H9 (cell line): ENCODE results near the gene USP40. TPM values are rescaled to one million over a fixed set of nuclear protein-coding genes. Genes with fewer than 3 reads are reported as not detected.

Experiments used
- DNase-seq: peaks from one replicate; pipeline ENCODE4 v3.0.0-alpha.2; 2017
- H2AFZ ChIP-seq: one replicate; pipeline ENCODE4 v1.6.1; 2013; ENCODE audit warnings: mild to moderate bottlenecking, low read length, control low read depth, moderate library complexity
- H2AK5ac ChIP-seq: 2 replicates; pipeline ENCODE4 v1.6.1; 2013; ENCODE audit warnings: low read length, control low read depth, mixed read lengths; ENCODE audit not compliant: insufficient read length
- H2BK120ac ChIP-seq: one replicate; pipeline ENCODE4 v1.6.1; 2013; ENCODE audit warnings: low read depth, mild to moderate bottlenecking, low read length, control low read depth, inconsistent platforms; ENCODE audit not compliant: poor library complexity, severe bottlenecking
- H2BK12ac ChIP-seq: 2 replicates; pipeline ENCODE4 v1.6.1; 2013; ENCODE audit warnings: low read length, control low read depth, mixed read lengths, low read depth; ENCODE audit not compliant: insufficient read length
- H2BK15ac ChIP-seq: 2 replicates; pipeline ENCODE4 v1.6.1; 2013; ENCODE audit warnings: low read depth, low read length, control low read depth
- H2BK20ac ChIP-seq: one replicate; pipeline ENCODE4 v1.6.1; 2013; ENCODE audit warnings: low read depth, mild to moderate bottlenecking, low read length, control low read depth, inconsistent platforms; ENCODE audit not compliant: poor library complexity, severe bottlenecking
- H2BK5ac ChIP-seq: 2 replicates; pipeline ENCODE4 v1.6.1; 2013; ENCODE audit warnings: low read length, control low read depth, mixed read lengths; ENCODE audit not compliant: insufficient read length
- H3K14ac ChIP-seq: 2 replicates; pipeline ENCODE4 v1.6.1; 2013; ENCODE audit warnings: low read length, control low read depth; ENCODE audit not compliant: insufficient read depth
- H3K18ac ChIP-seq: 2 replicates; pipeline ENCODE4 v1.6.1; 2013; ENCODE audit warnings: low read depth, mild to moderate bottlenecking, mixed read lengths, low read length, control low read depth; ENCODE audit not compliant: insufficient read length
- H3K23ac ChIP-seq: 2 replicates; pipeline ENCODE4 v1.6.1; 2013; ENCODE audit warnings: low read length, control low read depth, mixed read lengths, low read depth; ENCODE audit not compliant: insufficient read length
- H3K23me2 ChIP-seq: 2 replicates; pipeline ENCODE4 v1.6.1; 2013; ENCODE audit warnings: low read depth, mild to moderate bottlenecking, mixed read lengths, low read length, control low read depth; ENCODE audit not compliant: insufficient read length, poor library complexity, severe bottlenecking
- H3K27ac ChIP-seq: 2 replicates; pipeline ENCODE4 v1.5.1; 2013; ENCODE audit warnings: low read length, control low read depth, mixed read lengths, low read depth; ENCODE audit not compliant: insufficient read length
- H3K27me3 ChIP-seq: 2 replicates; pipeline ENCODE4 v1.6.1; 2013; ENCODE audit warnings: low read length, control low read depth, inconsistent platforms; ENCODE audit not compliant: insufficient read depth
- H3K4ac ChIP-seq: 2 replicates; pipeline ENCODE4 v1.6.1; 2013; ENCODE audit warnings: low read depth, mild to moderate bottlenecking, control low read depth, inconsistent platforms, low read length, moderate library complexity
- H3K4me1 ChIP-seq: 2 replicates; pipeline ENCODE4 v1.6.1; 2013; ENCODE audit warnings: low read length, control low read depth, inconsistent platforms; ENCODE audit not compliant: insufficient read depth
- H3K4me2 ChIP-seq: 2 replicates; pipeline ENCODE4 v1.6.1; 2013; ENCODE audit warnings: low read length, control low read depth, mixed read lengths; ENCODE audit not compliant: insufficient read length, insufficient read depth
- H3K56ac ChIP-seq: 2 replicates; pipeline ENCODE4 v1.6.1; 2013; ENCODE audit warnings: low read depth, mild to moderate bottlenecking, mixed read lengths, low read length, control low read depth; ENCODE audit not compliant: insufficient read length
- H3K79me1 ChIP-seq: 2 replicates; pipeline ENCODE4 v1.6.1; 2013; ENCODE audit warnings: low read depth, mild to moderate bottlenecking, moderate library complexity, low read length, control low read depth, inconsistent platforms; ENCODE audit not compliant: insufficient read depth, poor library complexity, severe bottlenecking
- H3K79me2 ChIP-seq: 2 replicates; pipeline ENCODE4 v1.6.1; 2013; ENCODE audit warnings: low read length, control low read depth, inconsistent platforms; ENCODE audit not compliant: insufficient read depth
- H3K9ac ChIP-seq: 2 replicates; pipeline ENCODE4 v1.6.1; 2013; ENCODE audit warnings: low read length, control low read depth, mixed read lengths; ENCODE audit not compliant: insufficient read length; ENCODE audit errors: extremely low read depth
- H3K9me3 ChIP-seq: one replicate; pipeline ENCODE4 v1.6.1; 2013; ENCODE audit warnings: low read depth, low read length, inconsistent platforms; ENCODE audit not compliant: control insufficient read depth
- H3T11ph ChIP-seq: one replicate; pipeline ENCODE4 v1.6.1; 2013; ENCODE audit warnings: mild to moderate bottlenecking, low read length, control low read depth, inconsistent platforms
- H4K20me1 ChIP-seq: one replicate; pipeline ENCODE4 v1.6.1; 2013; ENCODE audit not compliant: control insufficient read depth, insufficient read length, insufficient read depth
- H4K5ac ChIP-seq: 2 replicates; pipeline ENCODE4 v1.6.1; 2013; ENCODE audit warnings: low read depth, mild to moderate bottlenecking, mixed read lengths, low read length, control low read depth; ENCODE audit not compliant: insufficient read length
- H4K8ac ChIP-seq: replicated peaks from 2 replicates; pipeline ENCODE4 v1.6.1; 2013; ENCODE audit warnings: low read length, control low read depth, mixed read lengths, low read depth; ENCODE audit not compliant: insufficient read length
- H4K91ac ChIP-seq: 2 replicates; pipeline ENCODE4 v1.6.1; 2013; ENCODE audit warnings: low read depth, mild to moderate bottlenecking, moderate library complexity, mixed read lengths, low read length, control low read depth; ENCODE audit not compliant: insufficient read length
- H3K27ac Mint-ChIP-seq, 3 experiments: 2 replicates in 2 of 3; 3 replicates in 1 of 3; pipeline ENCODE4 v1.8.0; 2020 to 2021; ENCODE audit warnings: mixed read lengths in 3 of 3, mild to moderate bottlenecking in 1 of 3, moderate library complexity in 1 of 3
- H3K27me3 Mint-ChIP-seq: 2 replicates; pipeline ENCODE4 v1.8.0; 2021; ENCODE audit warnings: low read depth, mild to moderate bottlenecking, moderate library complexity, mixed read lengths
- H3K36me3 Mint-ChIP-seq, 3 experiments: 2 replicates in 2 of 3; 3 replicates in 1 of 3; pipeline ENCODE4 v1.8.0; 2020 to 2021; ENCODE audit warnings: low read depth in 3 of 3, mixed read lengths in 3 of 3; ENCODE audit not compliant: insufficient read depth in 1 of 3
- H3K4me1 Mint-ChIP-seq, 2 experiments: 2 replicates each; pipeline ENCODE4 v1.8.0; 2020; ENCODE audit warnings: mixed read lengths in 2 of 2
- H3K4me3 Mint-ChIP-seq, 2 experiments: 2 replicates in 1 of 2; 3 replicates in 1 of 2; pipeline ENCODE4 v1.8.0; 2020 to 2021; ENCODE audit warnings: mild to moderate bottlenecking in 2 of 2, mixed read lengths in 2 of 2, moderate library complexity in 1 of 2
- H3K9me3 Mint-ChIP-seq, 2 experiments: 2 replicates in 1 of 2; 3 replicates in 1 of 2; pipeline ENCODE4 v1.8.0; 2020; ENCODE audit warnings: mild to moderate bottlenecking in 2 of 2, mixed read lengths in 2 of 2, moderate library complexity in 1 of 2
- CTCF ChIP-seq: fragments of 200-600 bp; sonication (generic); conservative IDR thresholded peaks from 3 replicates; pipeline ENCODE4 v1.8.0; 2021; ENCODE audit warnings: antibody characterized with exemption, mild to moderate bottlenecking
- WGBS: extraction: QIAGEN DNeasy Blood & Tissue Kit; methylation state at CpG from one replicate; pipeline ENCODE4 v1.1.7; 2013; ENCODE audit warnings: missing lambda C conversion rate, low lambda C conversion rate, mixed read lengths; ENCODE audit not compliant: insufficient read length; ENCODE audit errors: extremely low coverage; 5-methylcytosine and 5-hydroxymethylcytosine counted together
- total RNA-seq: library from RNA; stranded (reverse); gene quantifications from 2 replicates; pipeline ENCODE4 v1.2.1, GENCODE V29; 2021

The USP40 gene
- total RNA-seq, 1 experiment from 2014 or later, result 7.5 TPM

DNA sequence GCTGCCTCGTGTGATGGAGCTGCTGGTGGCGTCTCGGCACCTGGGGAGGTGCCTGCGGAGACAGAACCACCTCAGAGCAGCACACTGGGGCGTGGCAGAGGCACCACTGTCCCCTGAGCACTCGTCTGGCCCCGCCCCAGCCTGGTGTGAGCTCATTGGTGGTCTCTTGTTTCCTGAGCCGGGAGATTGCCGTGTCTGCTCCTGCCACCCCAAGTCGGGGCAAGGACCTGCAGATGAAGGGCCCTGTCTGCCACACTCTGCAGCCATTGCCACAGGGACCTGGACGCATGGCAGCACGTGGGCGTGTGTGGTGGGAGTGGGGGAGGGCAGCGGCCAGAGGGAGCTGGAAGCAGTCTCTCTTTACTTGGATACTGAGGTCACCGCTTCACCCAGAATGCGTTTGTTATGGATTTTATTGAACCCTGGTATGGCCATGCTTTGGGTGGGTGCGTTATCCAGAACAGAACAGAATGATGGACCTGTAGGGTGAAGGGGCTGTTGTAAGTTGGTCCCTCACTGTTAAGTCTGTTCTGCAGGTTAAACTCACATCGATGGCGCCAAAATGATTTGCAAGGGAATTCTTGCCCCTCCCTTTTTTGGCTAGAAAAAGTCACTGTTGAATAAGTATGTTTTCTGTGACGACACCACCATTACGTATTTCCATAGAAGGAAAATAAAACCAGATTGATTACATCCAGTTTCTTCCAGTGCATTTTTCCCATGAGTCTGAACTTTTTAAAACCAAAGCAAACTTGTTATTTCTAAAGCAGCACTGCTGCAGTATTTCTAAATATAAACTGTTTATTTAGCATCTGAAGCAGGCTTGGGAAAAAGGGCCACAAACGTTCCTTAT lies 92.0 kb downstream of the USP40 start:
- Histone ChIP-seq H3K9ac (no peak overlapping the region), H3K27ac (no peak overlapping the region), H3K18ac (no peak overlapping the region), H4K8ac (no peak overlapping the region), H3T11ph (no peak overlapping the region), H3K14ac (no peak overlapping the region), H2BK12ac (no peak overlapping the region), H4K91ac (no peak overlapping the region), H3K23ac (no peak overlapping the region), H2BK15ac (no peak overlapping the region), H3K79me2 (no peaks in the 10 kb centered on the region), H2BK5ac (no peak overlapping the region), H3K9me3 (no peaks in the 10 kb centered on the region), H2AK5ac (no peak overlapping the region), H3K4ac (no peak overlapping the region), H3K56ac (no peak overlapping the region), H3K4me1 (no peaks in the 10 kb centered on the region), H2BK120ac (no peak overlapping the region), H2BK20ac (no peak overlapping the region), H3K79me1 (no peaks in the 10 kb centered on the region), H4K5ac (no peak overlapping the region), H4K20me1 (peaks cover 4% of the 10 kb centered on the region), H3K4me2 (no peak overlapping the region), H2AFZ (no peak overlapping the region), H3K23me2 (no peaks in the 10 kb centered on the region), H3K27me3 (no peaks in the 10 kb centered on the region)
- Mint-ChIP-seq H3K4me3 (no peak overlapping the region), H3K27me3 (no peaks in the 10 kb centered on the region), H3K27ac (no peak overlapping the region; a peak in 1 of 7 replicates), H3K9me3 (no peaks in the 10 kb centered on the region; a peak in 1 of 5 replicates), H3K36me3 (peaks cover 3 to 12% (median 11%) of the 10 kb centered on the region in 3 experiments; a peak in 5 of 7 replicates), H3K4me1 (peaks cover 4 to 6% of the 10 kb centered on the region in 2 experiments)
- TF ChIP-seq CTCF, result no peak
- WGBS, result no CpG with 5 or more reads among the region's 22 CpGs
- peak; percentile 67 for DNase-seq
